Adrenal gland (tissue), 12 donors: ENCODE results near the gene RBM28. TPM values are rescaled to one million over a fixed set of nuclear protein-coding genes. Genes with fewer than 3 reads are reported as not detected.

Source experiments
- DNase-seq, 7 donors: peaks; one replicate each; pipeline ENCODE4 v3.0.0-alpha.2; 2019 to 2020
- H3K27ac ChIP-seq, 5 donors: fragments of 200-600 bp; sonication (generic) in 4 of 5; 1 replicate in 3 of 5; 2 replicates in 2 of 5; pipeline versions ENCODE4 v1.5.1 to v1.8.0; 2016 to 2020; ENCODE audit warnings: mild to moderate bottlenecking in 1 of 5
- H3K27me3 ChIP-seq: fragments of 200-600 bp; 2 replicates; pipeline ENCODE4 v1.8.0; 2021
- H3K36me3 ChIP-seq, 2 donors: fragments of 200-600 bp; replicated peaks in 1 of 2; 1 replicate in 1 of 2; 2 replicates in 1 of 2; pipeline versions ENCODE4 v1.5.1 to v1.8.0; 2018 to 2022
- H3K4me1 ChIP-seq, 2 donors: fragments of 200-600 bp; replicated peaks in 1 of 2; 1 replicate in 1 of 2; 2 replicates in 1 of 2; pipeline versions ENCODE4 v1.5.1 to v1.8.0; 2018 to 2021
- H3K4me3 ChIP-seq, 4 donors: fragments of 200-600 bp; sonication (generic) in 3 of 4; one replicate each; pipeline ENCODE4 v1.5.1; 2016 to 2018
- H3K9me3 ChIP-seq, 3 donors: fragments of 200-600 bp; sonication (generic) in 1 of 3; replicated peaks in 1 of 3; 1 replicate in 2 of 3; 2 replicates in 1 of 3; pipeline versions ENCODE4 v1.5.1 to v1.8.0; 2016 to 2021
- CTCF ChIP-seq, 6 experiments: fragments of 450-650 bp in 4 of 6; fragments of 200-600 bp in 2 of 6; sonication (generic) in 1 of 6; IDR thresholded peaks; 1 replicate in 5 of 6; 2 replicates in 1 of 6; pipeline versions ENCODE4 v1.5.1 to v1.8.0; 2016 to 2021; ENCODE audit warnings: antibody characterized with exemption in 6 of 6, mild to moderate bottlenecking in 2 of 6, moderate library complexity in 1 of 6
- POLR2A ChIP-seq, 2 donors: fragments of 450-650 bp; IDR thresholded peaks; one replicate each; pipeline ENCODE4 v1.6.1; 2017; ENCODE audit warnings: antibody characterized with exemption in 2 of 2, mild to moderate bottlenecking in 2 of 2, moderate library complexity in 1 of 2
- WGBS, 4 donors: extraction: QIAGEN DNeasy Blood & Tissue Kit in 2 of 4; methylation state at CpG; one replicate each; pipeline versions ENCODE4 v1.1.5 to v1.1.7; 2013 to 2017; 5-methylcytosine and 5-hydroxymethylcytosine counted together
- intact Hi-C, 2 donors: fragments of 100-400 bp; cut with DNase I; formaldehyde crosslinking; loops; one replicate each; pipeline versions ENCODE4 v1.14.1 to v1.15.0; 2022 to 2023
- polyA plus RNA-seq, 3 donors: library from polyadenylated mRNA; stranded (reverse); fragments of 200-250 nt in 2 of 3; fragments of 350-450 nt in 1 of 3; fragmentation: Illumina TruSeq in 1 of 3; extraction: RNeasy Lipid Tissue Mini Kit (QIAGEN cat#74804) in 1 of 3; gene quantifications; one replicate each; pipeline ENCODE4 v1.2.3, GENCODE V29; 2013 to 2014
- total RNA-seq, 9 donors: library from RNA; depleted of rRNA in 4 of 9; stranded (reverse); fragments of >200 nt in 4 of 9; fragments of 120-200 nt in 1 of 9; fragmentation: NEBNext Ultra II Directional in 1 of 9; extraction: Animal tissue kit (Norgen Biotek cat#: 25700) in 1 of 9; gene quantifications; one replicate each; pipeline versions ENCODE4 v1.1.0 to v1.2.4, GENCODE V29; 2013 to 2023
- donor health status: healthy with polysubstance abuse.
- donor health status: Bipolar disorder and iron deficiency.
- donor health status: DM: yes; HTN: yes; CAD: no.
- donor health status: DM: no; HTN: no; CAD: no.
- donor health status: DM: no; HTN: no; CAD: no.
- donor health status: DM: yes; HTN: yes; CAD: no.

Gene RBM28
- total and polyA plus RNA-seq, 12 donors = 8.0 to 61.3 (median 24.2) TPM

GRCh38 chr7:128357217-128357613 is 13.5 kb upstream of the RBM28 start:
- Histone ChIP-seq H3K27me3 (peaks cover 3% of the 10 kb centered on the region), H3K4me3 (no peak overlapping the region), H3K27ac (no peak overlapping the region), H3K4me1 (peaks cover 7% of the 10 kb centered on the region in 2 donors), H3K36me3 (no peaks in the 10 kb centered on the region), H3K9me3 (no peaks in the 10 kb centered on the region)
- 77 to 100% (median 81%) methylated on average over 1 to 6 of the region's 6 CpGs for WGBS, 4 donors
- TF ChIP-seq CTCF (IDR thresholded peaks at IDR 0.05) = no peak
- no peak for TF ChIP-seq POLR2A (IDR thresholded peaks at IDR 0.05)
- no peak for DNase-seq
- intact Hi-C loops = no loop called here

GRCh38 chr7:128356546-128357216 is 13.0 kb upstream of the RBM28 start:
- DNase-seq = no peak
- H3K36me3 ChIP-seq = no peaks in the 10 kb centered on the region
- peaks cover 5% of the 10 kb centered on the region for H3K27me3 ChIP-seq
- no peaks in the 10 kb centered on the region for H3K9me3 ChIP-seq
- H3K4me1 ChIP-seq = peaks cover 4 to 7% of the 10 kb centered on the region in 2 donors
- intact Hi-C loops = no loop called here
- H3K4me3 ChIP-seq = no peak overlapping the region
- no peak overlapping the region for H3K27ac ChIP-seq
- TF ChIP-seq CTCF (IDR thresholded peaks at IDR 0.05) (no peak), POLR2A (IDR thresholded peaks at IDR 0.05) (no peak)
- WGBS, 4 donors = 88 to 94% (median 88%) methylated on average over 2 of the region's 2 CpGs

- H3K27ac ChIP-seq = no peak overlapping the region
- intact Hi-C loops = no loop called here
- TF ChIP-seq CTCF (IDR thresholded peaks at IDR 0.05) (no peak), POLR2A (IDR thresholded peaks at IDR 0.05) (no peak)
- no peak for DNase-seq
- H3K27me3 ChIP-seq = peaks cover 20% of the 10 kb centered on the region
- no peaks in the 10 kb centered on the region for H3K36me3 ChIP-seq
- H3K9me3 ChIP-seq = no peaks in the 10 kb centered on the region
- peaks cover 0 to 10% of the 10 kb centered on the region in 2 donors for H3K4me1 ChIP-seq
- no peak overlapping the region for H3K4me3 ChIP-seq
- WGBS, 4 donors = 75 to 100% (median 92%) methylated on average over 1 of the region's 1 CpG
Observed at GRCh38 chr7:128353610-128354009, 9.9 kb upstream of the RBM28 start.

GRCh38 chr7:128353189-128353588 is 9.5 kb upstream of the RBM28 start:
- Histone ChIP-seq H3K27ac (no peak overlapping the region), H3K4me3 (no peak overlapping the region), H3K36me3 (no peaks in the 10 kb centered on the region), H3K9me3 (no peaks in the 10 kb centered on the region), H3K27me3 (peaks cover 20% of the 10 kb centered on the region), H3K4me1 (peaks cover 0 to 10% of the 10 kb centered on the region in 2 donors)
- TF ChIP-seq POLR2A (IDR thresholded peaks at IDR 0.05) (no peak), CTCF (IDR thresholded peaks at IDR 0.05) (no peak)
- 61 to 87% (median 77%) methylated on average over 3 of the region's 3 CpGs for WGBS, 4 donors
- DNase-seq = no peak
- intact Hi-C loops = no loop called here
